Hematopoietic multipotent progenitor cell treated with erythropoietin and hydrocortisone succinate and interleukin-3 and kit ligand, for 8 days (in vitro differentiated cells): ENCODE measurements around the gene RHOH.

ENCODE experiments used
- DNase-seq: peaks from one replicate; pipeline ENCODE4 v3.0.0-alpha.2; 2015

The RHOH gene

GRCh38 chr4:40205259-40206198, 8.7 kb downstream of the RHOH start:
- DNase-seq, result peak; percentile 90

DNA sequence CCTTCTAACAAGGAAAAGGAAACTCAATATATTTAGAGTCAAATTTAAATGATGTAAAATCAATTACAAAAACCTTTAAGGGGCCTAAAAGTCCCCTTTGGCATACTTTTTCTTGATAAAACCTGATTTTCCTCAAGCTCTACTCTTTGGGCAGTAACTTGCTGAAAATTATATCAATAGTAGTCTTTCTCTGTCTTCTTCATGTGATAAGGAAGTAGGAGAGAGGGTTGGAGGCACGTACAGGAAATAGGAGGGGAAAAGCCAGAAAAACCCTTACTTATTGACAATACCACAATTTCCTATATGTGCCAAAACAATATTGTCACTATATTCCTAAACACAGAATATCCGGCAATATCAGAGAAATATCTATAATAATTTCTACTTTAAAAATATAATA, 9.6 kb downstream of the RHOH start:
- DNase-seq, result peak; percentile 52

DNA sequence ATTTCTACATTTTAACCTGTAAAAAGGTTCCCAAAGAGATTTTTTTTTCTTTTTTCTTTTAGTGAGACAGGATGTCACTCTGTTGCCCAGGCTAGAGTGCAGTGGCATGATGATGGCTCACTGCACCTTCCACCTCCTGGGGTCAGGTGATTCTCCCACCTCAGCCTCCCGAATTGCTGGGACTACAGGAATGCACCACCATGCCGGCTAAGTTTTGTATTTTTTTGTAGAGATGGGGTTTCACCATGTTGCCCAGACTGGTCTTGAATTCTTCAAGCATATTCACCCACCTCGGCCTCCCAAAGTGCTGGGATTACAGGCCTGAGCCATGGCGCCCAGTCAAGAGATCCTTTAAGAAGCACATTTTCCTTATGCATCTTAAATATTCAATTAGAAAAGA, 12.6 kb downstream of the RHOH start:
- no peak for DNase-seq

DNA sequence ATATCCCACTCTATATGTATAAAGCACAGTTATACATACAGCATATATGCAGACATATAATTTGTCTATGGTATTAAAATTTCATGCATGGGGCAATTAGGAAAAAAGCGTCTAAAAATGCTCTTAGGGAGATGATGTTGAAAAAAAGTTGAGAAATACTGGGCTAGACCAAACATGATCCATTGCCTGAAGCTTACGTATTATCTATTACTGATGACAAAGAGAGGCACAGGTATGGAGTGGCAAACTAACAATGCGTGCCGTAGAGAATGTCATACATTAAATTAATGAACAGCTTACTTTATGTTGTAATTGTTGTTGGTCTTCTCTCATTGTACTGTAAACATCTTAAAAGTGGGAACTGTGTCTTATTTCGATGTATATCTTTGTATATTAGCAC, 13.9 kb downstream of the RHOH start:
- no peak for DNase-seq

DNA sequence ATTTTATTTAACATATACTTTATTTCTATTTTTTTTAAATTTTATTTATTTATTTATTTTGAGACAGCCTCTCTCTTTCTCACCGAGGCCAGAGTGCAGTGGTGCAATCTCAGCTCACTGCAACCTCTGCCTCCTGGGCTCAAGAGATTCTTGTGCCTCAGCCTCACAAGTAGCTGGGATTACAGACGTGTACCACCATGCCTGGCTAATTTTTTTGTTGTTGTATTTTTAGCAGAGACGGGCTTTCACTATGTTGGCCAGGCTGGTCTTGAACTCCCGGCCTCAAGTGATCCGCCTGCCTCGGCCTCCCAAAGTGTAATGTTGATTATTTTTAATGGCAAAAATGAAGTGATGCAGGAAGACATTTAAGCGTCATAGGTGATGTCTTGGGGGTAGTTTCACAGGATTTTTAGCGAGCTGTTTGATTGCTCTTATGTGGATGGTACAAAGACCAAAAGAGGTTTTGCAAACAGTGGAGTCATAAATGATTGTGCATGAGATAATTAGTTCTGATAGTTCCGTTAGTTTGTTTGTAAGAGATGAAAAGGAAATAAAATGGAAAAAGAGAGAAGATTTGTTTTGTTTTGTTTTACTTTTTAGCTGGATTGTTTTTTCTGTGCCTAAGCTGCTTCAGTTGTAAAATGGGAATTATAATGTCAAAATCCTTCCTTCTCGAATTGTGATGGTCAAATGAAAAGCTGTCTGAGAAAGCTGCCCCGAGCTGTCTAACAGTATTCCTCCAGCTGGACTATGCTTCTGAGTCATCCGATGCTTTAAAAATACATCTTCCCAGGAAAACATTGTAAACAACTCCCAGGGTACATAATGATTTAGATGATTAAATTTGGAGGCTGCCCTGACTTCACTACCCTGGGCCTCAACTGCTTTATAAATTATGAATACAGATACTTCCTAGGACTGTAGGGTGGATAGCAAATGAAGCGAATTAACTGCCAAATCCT, 14.7 kb downstream of the RHOH start:
- DNase-seq, result no peak

DNA sequence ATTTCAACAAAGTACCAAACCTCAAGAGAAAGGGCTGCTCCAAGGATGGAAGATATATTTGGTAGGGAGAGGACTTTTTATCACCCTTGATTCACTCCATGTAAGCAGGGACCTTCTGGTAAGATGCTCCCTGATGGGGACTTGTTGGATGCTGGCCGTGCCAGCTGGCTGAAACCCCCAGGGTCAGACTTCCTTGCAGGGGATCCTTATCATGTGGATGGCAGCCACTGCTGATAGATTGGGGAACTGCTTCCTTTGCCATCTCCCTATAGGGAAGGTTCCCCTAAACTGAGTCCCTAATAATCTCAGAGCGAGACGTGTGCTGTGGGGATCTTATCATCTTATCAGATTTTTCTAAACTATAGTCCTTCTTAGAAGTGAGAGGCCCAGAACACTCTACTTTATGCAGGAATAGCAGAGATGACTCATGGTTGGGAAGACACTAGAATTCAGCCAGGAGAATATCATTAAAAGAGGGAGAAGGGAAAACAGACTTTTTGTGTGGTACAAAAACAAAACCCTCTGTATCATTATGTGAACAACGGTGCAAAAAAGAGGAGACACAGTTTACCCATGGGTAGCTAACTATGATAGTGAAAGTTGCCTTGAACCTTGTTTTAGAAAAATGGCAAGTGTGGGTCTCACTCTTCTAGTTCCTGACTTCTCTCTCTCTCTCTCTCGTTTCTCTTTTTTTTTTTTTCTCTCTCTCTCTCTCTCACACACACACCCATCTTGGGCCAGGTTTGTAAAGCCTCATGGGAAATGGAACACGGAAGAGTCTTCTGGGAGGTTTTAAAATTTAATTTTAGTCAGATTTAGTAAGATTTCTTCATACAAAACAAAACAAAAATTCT, 16.1 kb downstream of the RHOH start:
- no peak for DNase-seq

GRCh38 chr4:40214038-40214437, 17.2 kb downstream of the RHOH start:
- no peak for DNase-seq

DNA sequence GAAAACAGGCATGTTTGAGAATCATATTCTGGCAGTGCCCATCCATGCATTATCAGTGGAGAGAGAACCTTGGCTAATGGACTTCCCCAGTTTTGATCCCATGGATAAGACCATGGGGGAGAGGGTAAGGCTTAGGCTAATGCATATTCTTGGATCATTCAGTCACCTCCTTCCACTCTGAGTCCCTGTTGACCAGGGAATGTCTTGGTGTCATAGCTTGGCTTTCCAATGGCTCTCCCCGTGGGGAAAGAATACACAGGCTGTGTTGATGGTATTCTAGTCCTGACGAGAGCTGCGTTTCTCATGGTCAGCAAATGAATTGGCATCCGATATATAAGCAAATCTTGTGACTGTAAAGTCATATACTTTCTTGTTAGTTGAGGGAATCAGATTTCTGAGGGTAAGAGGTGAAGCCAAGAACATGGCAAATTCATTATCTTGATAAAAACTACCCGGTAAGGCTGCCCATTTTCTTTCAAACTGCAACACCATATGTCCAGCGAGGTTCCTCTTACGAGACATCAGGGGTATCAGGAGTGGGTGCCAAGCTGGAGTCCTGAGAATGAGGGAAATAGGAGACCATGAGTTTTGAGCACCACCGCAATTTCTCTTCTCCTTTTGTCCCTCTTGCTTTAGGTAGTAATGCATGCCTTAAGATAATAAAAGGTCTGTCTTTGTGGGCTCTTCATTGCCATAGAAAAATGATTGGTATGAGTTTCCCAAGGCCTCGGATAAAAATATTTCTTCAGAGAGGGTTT, 18.0 kb downstream of the RHOH start:
- DNase-seq, result no peak

DNA sequence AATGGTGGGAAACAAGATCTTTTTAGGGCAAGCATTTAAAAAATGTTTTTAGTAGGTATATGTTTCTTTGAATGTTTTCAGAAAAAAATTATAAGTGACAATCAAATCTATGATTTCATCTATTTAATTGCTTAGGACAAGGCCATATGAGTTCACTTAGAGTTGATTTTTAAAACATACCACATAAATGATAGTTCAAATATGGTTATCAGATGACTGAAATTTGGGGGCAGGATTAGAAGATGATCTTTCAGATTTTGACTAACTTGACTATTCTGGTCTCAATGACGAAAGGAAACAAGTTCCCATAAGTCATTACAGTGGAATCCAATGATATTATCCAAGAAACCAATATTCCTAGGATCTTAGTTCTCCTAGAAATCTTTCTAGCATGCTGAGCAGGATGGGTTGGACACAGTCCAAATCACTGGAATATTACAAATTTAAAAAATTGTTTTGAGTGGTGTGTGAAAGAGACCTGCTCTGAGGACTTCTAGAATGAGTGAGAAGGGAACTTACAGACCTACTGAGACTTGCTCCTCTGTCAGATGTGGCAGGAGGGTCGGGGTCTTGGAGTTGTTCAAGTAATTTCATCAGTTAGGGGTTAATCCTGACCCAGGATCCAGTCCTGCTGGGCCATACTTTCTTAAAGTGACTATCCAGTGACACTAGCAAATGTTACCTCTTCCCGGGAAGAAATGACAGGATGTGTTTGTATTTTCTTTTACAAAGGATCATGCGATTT, 20.0 kb downstream of the RHOH start:
- DNase-seq, result no peak

DNA sequence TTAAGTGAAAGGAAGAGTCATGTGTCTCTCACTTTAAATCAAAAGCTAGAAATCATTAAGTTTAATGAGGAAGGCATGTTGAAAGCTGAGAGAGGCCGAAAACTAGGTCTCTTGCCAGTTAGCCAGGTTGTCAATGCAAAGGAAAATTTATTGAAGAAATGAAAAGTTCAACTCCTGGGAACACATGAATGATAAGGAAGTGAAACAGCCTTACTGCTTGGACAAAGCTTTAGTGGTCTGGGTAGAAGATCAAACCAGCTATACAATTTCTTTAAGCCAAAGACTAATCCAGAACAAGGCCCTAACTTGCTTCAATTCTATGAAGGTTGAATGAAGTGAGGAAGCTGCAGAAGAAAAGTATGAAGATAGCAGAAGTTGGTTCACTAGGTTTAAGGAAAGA, 24.9 kb downstream of the RHOH start:
- DNase-seq, result no peak

- no peak for DNase-seq
These were observed 26.5 kb downstream of the RHOH start for GRCh38 chr4:40223343-40223742.

DNA sequence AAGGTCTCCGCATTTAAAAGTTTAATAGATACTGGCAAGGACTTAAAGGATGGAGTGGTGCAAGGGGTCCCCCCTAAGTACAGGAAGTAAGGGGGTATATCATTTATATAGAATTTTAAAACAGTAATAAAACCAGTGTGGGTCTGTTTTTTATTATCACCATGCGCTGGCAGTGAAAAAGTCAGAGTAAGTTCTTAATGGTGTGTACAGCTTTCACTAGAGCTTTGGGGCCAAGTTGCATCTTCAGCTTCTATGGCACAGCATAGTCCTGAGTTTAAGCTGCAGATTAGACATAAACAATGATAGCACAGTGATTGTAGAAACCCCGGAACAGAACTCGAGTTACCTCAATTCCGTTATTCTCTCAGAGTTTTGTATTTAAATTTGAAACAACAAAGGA, 27.6 kb downstream of the RHOH start:
- no peak for DNase-seq

DNA sequence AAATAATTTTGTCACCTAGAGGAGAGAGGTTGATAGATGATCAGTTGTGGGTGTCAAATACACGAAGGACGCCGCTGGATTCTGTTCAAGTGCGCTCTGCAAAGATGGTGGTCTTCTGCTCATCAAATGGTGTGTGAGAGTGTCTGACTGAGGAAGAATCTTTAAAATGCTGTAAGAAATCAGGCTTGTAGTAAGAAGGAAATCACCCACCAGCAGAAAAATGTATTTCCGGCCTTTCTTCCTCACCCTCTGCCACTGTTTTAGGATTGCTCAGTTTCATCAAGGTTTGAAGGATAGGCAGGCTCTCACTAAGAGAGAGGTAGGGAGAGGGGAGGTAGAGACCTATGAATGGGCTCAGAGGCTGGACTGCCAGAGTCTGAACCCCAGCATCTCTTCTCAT, 28.7 kb downstream of the RHOH start:
- DNase-seq, result no peak

DNA sequence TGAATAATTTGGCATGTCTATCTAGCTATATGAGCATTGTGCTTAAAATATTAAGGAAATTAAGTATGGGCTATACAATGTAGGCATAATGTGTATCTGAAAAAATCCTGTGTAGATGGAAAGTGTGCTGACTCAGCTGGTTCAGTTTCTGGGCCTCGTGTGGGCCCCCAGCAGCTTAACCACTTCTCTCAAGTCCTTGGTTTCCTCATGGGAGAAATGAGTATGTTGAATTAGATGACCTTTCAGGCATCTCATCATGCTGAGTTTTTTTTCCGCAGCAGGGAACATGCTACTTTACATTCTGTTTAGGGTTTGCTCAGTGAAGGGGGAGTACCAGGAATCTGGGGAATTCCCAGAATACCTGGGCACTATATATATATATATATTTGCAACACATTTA, 30.5 kb downstream of the RHOH start:
- peak; percentile 32 for DNase-seq

- DNase-seq, result no peak
These were observed 31.9 kb downstream of the RHOH start for GRCh38 chr4:40228497-40229365.

- no peak for DNase-seq
These were observed 34.6 kb downstream of the RHOH start for GRCh38 chr4:40231316-40231863.

GRCh38 chr4:40232610-40233009, 35.8 kb downstream of the RHOH start:
- DNase-seq, result peak; percentile 20

DNA sequence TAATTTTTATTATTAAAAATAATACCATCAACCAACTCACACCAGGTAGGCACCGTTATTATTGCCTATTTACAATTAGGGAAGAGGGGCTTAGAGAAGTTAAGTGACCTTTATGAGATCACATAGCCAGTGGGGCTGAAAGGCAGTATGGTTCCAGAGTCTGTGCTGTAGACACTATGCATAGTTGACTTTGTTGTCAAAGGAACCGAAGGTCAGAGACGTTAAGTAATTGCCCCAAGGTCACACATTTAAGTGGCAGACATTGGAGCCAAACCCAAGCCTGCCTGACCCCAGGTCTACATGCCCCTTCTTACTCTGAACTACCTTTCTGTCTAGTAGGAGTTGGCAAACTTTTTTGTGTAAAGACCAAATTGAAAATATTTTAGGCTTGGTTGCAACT, 36.4 kb downstream of the RHOH start:
- no peak for DNase-seq

GRCh38 chr4:40234519-40235039, 37.7 kb downstream of the RHOH start:
- no peak for DNase-seq
